ENCODE measurements around the gene SPATA2L. TPM values are rescaled to one million over a fixed set of nuclear protein-coding genes. Genes with fewer than 3 reads are reported as not detected.
"Not testable (repeated sequence)": the region's sequence is repeated elsewhere in the genome, so short reads cannot be mapped to it uniquely, and the experiment has no call there.

SPATA2L gene
- total and polyA plus RNA-seq, 2 experiments from 2014 or later, result 12.3 to 25.2 TPM

DNA sequence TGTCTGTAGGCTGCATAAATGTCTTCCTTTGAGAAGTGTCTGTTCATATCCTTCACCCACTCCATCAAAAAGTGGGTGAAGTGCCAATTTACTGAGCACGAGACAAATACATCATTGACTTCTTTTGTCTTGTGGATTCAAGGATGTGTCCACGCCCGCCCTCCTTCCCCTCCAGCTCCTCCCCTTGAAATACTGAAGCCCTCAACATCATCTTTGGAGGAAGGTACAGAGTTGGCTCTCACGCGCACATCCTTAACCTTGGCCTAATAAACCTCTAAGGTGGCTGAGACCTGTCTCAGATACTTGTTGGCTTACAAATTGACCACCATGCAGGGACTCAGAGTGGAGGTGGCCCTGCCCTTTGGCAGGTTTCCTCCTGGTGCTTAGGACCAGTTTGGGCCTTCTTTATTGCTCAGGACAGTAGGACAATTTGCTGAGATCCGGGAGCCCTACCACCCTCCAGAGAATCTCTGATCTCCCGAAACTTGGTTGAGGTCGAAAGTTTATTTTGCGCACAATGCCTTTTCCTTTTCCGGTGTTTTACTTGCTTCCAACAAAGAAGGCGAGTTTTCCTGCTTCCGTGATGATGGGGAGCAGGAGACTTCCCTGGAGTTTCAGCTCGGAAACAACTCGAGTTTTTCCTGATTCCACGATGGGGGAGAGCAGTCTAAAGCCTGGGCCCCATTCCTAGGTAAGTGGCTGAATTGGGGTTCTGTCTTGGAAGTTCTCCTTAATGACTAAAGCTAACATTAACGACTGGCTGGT lies 29.1 kb downstream of the SPATA2L start:
- Histone ChIP-seq H3K4me3 (no peak overlapping the region), H3K36me3 (no peaks in the 10 kb centered on the region), H3K27ac (no peak overlapping the region), H3K9me3 (ENCODE audit: low read depth) (no peaks in the 10 kb centered on the region), H3K27me3 (no peaks in the 10 kb centered on the region), H3K4me1 (ENCODE audit: low read depth) (no peaks in the 10 kb centered on the region)
- TF ChIP-seq, protein P1, sequence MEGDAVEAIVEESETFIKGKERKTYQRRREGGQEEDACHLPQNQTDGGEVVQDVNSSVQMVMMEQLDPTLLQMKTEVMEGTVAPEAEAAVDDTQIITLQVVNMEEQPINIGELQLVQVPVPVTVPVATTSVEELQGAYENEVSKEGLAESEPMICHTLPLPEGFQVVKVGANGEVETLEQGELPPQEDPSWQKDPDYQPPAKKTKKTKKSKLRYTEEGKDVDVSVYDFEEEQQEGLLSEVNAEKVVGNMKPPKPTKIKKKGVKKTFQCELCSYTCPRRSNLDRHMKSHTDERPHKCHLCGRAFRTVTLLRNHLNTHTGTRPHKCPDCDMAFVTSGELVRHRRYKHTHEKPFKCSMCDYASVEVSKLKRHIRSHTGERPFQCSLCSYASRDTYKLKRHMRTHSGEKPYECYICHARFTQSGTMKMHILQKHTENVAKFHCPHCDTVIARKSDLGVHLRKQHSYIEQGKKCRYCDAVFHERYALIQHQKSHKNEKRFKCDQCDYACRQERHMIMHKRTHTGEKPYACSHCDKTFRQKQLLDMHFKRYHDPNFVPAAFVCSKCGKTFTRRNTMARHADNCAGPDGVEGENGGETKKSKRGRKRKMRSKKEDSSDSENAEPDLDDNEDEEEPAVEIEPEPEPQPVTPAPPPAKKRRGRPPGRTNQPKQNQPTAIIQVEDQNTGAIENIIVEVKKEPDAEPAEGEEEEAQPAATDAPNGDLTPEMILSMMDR (IDR thresholded peaks at IDR 0.05; ENCODE audit: low read depth, low read length), result no peak
- DNase-seq (ENCODE audit: low read depth in 1 of 2, low spot score in 1 of 2), result no peak

GRCh38 chr16:89671565-89671964 lies 29.9 kb downstream of the SPATA2L start:
- not testable (repeated sequence) for DNase-seq (ENCODE audit: low read depth in 1 of 2, low spot score in 1 of 2); H3K36me3 ChIP-seq; H3K27ac ChIP-seq; H3K27me3 ChIP-seq; H3K9me3 ChIP-seq (ENCODE audit: low read depth); H3K4me3 ChIP-seq; H3K4me1 ChIP-seq (ENCODE audit: low read depth)

- H3K36me3 ChIP-seq, result no peaks in the 10 kb centered on the region
- TF ChIP-seq, protein P1 (IDR thresholded peaks at IDR 0.05; ENCODE audit: low read depth, low read length), result no peak
- no peaks in the 10 kb centered on the region for H3K27me3 ChIP-seq
- H3K27ac ChIP-seq, result no peak overlapping the region
- no peak overlapping the region for H3K4me3 ChIP-seq
- H3K9me3 ChIP-seq (ENCODE audit: low read depth), result no peaks in the 10 kb centered on the region
- DNase-seq (ENCODE audit: low read depth in 1 of 2, low spot score in 1 of 2), result peak in 1 of 2 donors; percentile 25
- H3K4me1 ChIP-seq (ENCODE audit: low read depth), result no peaks in the 10 kb centered on the region
Observed at GRCh38 chr16:89670496-89671431, 30.7 kb downstream of the SPATA2L start.

DNA sequence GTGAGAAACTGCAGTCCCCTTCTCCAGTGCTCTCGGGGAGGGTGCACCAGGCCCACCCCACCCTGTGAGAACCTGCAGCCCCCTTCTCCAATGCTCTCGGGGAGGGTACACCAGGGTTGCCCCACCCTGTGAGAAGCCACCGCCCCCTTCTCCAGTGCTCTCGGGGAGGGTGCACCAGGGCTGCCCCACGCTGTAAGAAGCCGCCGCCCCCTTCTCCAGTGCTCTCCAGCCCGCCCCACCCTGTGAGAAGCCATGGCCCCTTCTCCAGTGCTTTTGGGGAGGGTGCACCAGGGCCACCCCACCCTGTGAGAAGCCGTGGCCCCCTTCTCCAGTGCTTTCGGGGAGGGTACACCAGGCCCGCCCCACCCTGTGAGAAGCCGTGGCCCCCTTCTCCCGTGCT lies 31.8 kb downstream of the SPATA2L start:
- H3K27ac ChIP-seq, result no peak overlapping the region
- H3K4me3 ChIP-seq, result no peak overlapping the region
- TF ChIP-seq, protein P1 (IDR thresholded peaks at IDR 0.05; ENCODE audit: low read depth, low read length), result no peak
- DNase-seq (ENCODE audit: low read depth in 1 of 2, low spot score in 1 of 2), result no peak
- no peaks in the 10 kb centered on the region for H3K36me3 ChIP-seq
- H3K9me3 ChIP-seq (ENCODE audit: low read depth), result no peaks in the 10 kb centered on the region
- H3K27me3 ChIP-seq, result no peaks in the 10 kb centered on the region
- no peaks in the 10 kb centered on the region for H3K4me1 ChIP-seq (ENCODE audit: low read depth)

- Histone ChIP-seq H3K4me1 (ENCODE audit: low read depth) (no peaks in the 10 kb centered on the region), H3K36me3 (no peaks in the 10 kb centered on the region), H3K27ac (no peak overlapping the region), H3K27me3 (no peaks in the 10 kb centered on the region), H3K9me3 (ENCODE audit: low read depth) (no peaks in the 10 kb centered on the region), H3K4me3 (no peak overlapping the region)
- TF ChIP-seq, protein P1 (IDR thresholded peaks at IDR 0.05; ENCODE audit: low read depth, low read length), result no peak
- no peak for DNase-seq (ENCODE audit: low read depth in 1 of 2, low spot score in 1 of 2)
Observed at GRCh38 chr16:89668790-89669158, 32.7 kb downstream of the SPATA2L start.

GRCh38 chr16:89667633-89668032 lies 33.9 kb downstream of the SPATA2L start:
- H3K9me3 ChIP-seq (ENCODE audit: low read depth), result no peaks in the 10 kb centered on the region
- H3K36me3 ChIP-seq, result no peaks in the 10 kb centered on the region
- no peaks in the 10 kb centered on the region for H3K4me1 ChIP-seq (ENCODE audit: low read depth)
- TF ChIP-seq, protein P1 (IDR thresholded peaks at IDR 0.05; ENCODE audit: low read depth, low read length), result no peak
- no peak overlapping the region for H3K4me3 ChIP-seq
- no peak for DNase-seq (ENCODE audit: low read depth in 1 of 2, low spot score in 1 of 2)
- H3K27ac ChIP-seq, result no peak overlapping the region
- H3K27me3 ChIP-seq, result no peaks in the 10 kb centered on the region

Data from cardiac muscle cell (in vitro differentiated cells and primary cell).